Tibial nerve (tissue), 4 donors: ENCODE results near the gene ALLC.

Experiments used
- EP300 ChIP-seq, 2 donors: sonication (generic); formaldehyde crosslinking; IDR thresholded peaks; one replicate each; pipeline ENCODE4 v1.6.1; 2017; ENCODE audit warnings: antibody characterized with exemption in 2 of 2, mild to moderate bottlenecking in 1 of 2
- POLR2A ChIP-seq, 2 donors: fragments of 450-650 bp; IDR thresholded peaks; one replicate each; pipeline ENCODE4 v1.6.1; 2017; ENCODE audit warnings: antibody characterized with exemption in 2 of 2, mild to moderate bottlenecking in 2 of 2, moderate library complexity in 2 of 2
- TF ChIP-seq, protein P1 (sequence below), 5 experiments: fragments of 200-600 bp in 3 of 5; fragments of 450-650 bp in 2 of 5; sonication (generic) in 3 of 5; IDR thresholded peaks; one replicate each; pipeline ENCODE4 v1.5.1; 2016 to 2019; ENCODE audit warnings: antibody characterized with exemption in 5 of 5, mild to moderate bottlenecking in 3 of 5, moderate library complexity in 2 of 5

DNA sequence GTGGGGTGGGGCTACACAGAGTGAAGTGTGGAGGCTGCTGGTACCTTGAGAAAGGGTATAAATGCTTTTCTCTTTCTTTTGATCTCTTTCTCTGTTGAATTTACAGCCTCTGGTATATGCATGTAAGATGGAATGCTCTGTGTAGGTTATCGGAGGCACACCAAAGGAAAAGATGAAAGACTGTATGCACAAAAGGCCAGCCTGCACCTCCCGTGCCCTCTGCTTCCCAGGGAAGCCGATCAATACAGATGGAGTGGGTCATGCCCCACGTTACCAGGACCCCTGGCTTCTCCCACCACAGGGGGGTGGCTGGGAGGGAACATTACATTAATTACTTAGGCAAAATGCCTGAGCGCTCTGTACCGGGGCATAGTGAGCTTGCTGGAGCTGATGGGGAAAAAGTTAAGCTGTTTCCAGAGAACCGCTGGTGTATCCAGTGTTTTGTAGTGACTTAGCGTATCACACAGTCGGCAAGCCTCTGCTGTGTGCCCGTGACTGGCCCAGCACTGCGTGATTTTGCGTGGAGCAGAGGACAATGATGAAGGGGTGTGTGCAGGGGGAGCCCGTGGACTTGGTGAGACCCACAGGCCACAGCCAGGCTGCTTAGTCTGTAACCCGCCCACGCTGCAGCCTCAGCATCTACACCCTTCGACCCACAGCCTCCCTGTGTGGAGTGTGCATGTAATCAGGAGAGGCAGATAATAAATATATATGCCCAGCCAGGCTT lies 8.0 kb downstream of the ALLC start:
- TF ChIP-seq, protein P1, sequence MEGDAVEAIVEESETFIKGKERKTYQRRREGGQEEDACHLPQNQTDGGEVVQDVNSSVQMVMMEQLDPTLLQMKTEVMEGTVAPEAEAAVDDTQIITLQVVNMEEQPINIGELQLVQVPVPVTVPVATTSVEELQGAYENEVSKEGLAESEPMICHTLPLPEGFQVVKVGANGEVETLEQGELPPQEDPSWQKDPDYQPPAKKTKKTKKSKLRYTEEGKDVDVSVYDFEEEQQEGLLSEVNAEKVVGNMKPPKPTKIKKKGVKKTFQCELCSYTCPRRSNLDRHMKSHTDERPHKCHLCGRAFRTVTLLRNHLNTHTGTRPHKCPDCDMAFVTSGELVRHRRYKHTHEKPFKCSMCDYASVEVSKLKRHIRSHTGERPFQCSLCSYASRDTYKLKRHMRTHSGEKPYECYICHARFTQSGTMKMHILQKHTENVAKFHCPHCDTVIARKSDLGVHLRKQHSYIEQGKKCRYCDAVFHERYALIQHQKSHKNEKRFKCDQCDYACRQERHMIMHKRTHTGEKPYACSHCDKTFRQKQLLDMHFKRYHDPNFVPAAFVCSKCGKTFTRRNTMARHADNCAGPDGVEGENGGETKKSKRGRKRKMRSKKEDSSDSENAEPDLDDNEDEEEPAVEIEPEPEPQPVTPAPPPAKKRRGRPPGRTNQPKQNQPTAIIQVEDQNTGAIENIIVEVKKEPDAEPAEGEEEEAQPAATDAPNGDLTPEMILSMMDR (IDR thresholded peaks at IDR 0.05) = no peak
- TF ChIP-seq EP300 (IDR thresholded peaks at IDR 0.05) = no peak
- no peak for TF ChIP-seq POLR2A (IDR thresholded peaks at IDR 0.05)
